ENCODE measurements around the gene MZF1. TPM values are rescaled to one million over a fixed set of nuclear protein-coding genes. Genes with fewer than 3 reads are reported as not detected.

Gene MZF1
- total and polyA plus RNA-seq, 2 experiments from 2014 or later, result 10.2 to 21.8 TPM

DNA sequence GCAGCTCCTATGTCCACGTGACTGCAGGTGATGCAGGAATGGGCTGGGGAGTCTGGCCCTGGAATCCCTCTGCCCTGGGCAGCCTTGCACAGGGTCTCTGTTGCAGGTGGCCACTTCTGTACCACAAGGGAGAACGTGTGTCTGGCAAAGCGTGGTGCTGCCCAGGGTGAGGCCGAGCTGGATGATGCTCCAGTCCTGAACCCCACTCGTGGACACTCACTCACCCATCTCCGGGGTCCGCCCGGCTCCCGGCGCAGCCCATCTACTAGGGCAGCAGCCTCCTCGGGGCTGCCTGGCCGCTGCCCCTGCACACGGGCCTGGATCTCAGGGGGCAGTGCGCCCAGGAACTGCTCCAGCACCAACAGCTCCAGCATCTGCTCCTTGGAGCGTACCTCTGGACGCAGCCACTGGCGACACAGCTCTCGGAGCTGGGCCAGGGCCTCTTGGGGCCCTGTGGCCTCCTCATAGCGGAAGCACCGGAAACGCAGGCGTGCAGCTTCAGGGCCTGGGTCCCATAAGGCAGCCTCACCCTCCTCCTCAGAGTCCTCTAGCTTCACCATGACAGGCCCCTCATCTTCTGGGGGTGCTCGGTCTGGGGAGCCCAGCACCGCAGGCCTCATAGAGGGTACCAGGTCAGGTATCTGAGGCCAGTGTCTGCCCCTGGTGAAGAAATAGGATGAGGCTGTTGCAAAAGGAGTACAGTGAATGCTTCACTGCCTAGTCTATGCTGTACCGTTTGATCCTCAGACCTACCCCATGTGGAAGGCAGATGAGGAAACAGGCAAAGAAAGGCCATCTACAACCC, 2.2 kb downstream of the MZF1 start (continued):
- TF ChIP-seq, protein P1, sequence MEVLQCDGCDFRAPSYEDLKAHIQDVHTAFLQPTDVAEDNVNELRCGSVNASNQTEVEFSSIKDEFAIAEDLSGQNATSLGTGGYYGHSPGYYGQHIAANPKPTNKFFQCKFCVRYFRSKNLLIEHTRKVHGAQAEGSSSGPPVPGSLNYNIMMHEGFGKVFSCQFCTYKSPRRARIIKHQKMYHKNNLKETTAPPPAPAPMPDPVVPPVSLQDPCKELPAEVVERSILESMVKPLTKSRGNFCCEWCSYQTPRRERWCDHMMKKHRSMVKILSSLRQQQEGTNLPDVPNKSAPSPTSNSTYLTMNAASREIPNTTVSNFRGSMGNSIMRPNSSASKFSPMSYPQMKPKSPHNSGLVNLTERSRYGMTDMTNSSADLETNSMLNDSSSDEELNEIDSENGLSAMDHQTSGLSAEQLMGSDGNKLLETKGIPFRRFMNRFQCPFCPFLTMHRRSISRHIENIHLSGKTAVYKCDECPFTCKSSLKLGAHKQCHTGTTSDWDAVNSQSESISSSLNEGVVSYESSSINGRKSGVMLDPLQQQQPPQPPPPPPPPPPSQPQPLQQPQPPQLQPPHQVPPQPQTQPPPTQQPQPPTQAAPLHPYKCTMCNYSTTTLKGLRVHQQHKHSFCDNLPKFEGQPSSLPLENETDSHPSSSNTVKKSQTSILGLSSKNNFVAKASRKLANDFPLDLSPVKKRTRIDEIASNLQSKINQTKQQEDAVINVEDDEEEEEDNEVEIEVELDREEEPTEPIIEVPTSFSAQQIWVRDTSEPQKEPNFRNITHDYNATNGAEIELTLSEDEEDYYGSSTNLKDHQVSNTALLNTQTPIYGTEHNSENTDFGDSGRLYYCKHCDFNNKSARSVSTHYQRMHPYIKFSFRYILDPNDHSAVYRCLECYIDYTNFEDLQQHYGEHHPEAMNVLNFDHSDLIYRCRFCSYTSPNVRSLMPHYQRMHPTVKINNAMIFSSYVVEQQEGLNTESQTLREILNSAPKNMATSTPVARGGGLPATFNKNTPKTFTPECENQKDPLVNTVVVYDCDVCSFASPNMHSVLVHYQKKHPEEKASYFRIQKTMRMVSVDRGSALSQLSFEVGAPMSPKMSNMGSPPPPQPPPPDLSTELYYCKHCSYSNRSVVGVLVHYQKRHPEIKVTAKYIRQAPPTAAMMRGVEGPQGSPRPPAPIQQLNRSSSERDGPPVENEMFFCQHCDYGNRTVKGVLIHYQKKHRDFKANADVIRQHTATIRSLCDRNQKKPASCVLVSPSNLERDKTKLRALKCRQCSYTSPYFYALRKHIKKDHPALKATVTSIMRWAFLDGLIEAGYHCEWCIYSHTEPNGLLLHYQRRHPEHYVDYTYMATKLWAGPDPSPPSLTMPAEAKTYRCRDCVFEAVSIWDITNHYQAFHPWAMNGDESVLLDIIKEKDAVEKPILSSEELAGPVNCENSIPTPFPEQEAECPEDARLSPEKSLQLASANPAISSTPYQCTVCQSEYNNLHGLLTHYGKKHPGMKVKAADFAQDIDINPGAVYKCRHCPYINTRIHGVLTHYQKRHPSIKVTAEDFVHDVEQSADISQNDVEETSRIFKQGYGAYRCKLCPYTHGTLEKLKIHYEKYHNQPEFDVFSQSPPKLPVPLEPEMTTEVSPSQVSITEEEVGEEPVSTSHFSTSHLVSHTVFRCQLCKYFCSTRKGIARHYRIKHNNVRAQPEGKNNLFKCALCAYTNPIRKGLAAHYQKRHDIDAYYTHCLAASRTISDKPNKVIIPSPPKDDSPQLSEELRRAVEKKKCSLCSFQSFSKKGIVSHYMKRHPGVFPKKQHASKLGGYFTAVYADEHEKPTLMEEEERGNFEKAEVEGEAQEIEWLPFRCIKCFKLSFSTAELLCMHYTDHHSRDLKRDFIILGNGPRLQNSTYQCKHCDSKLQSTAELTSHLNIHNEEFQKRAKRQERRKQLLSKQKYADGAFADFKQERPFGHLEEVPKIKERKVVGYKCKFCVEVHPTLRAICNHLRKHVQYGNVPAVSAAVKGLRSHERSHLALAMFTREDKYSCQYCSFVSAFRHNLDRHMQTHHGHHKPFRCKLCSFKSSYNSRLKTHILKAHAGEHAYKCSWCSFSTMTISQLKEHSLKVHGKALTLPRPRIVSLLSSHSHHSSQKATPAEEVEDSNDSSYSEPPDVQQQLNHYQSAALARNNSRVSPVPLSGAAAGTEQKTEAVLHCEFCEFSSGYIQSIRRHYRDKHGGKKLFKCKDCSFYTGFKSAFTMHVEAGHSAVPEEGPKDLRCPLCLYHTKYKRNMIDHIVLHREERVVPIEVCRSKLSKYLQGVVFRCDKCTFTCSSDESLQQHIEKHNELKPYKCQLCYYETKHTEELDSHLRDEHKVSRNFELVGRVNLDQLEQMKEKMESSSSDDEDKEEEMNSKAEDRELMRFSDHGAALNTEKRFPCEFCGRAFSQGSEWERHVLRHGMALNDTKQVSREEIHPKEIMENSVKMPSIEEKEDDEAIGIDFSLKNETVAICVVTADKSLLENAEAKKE (CRISPR knock-in tag; IDR thresholded peaks at IDR 0.05), result no peak
- TF ChIP-seq POLR2AphosphoS5 (IDR thresholded peaks at IDR 0.05; ENCODE audit: low read depth) (no peak), CREB1 (CRISPR knock-in tag; IDR thresholded peaks at IDR 0.05; ENCODE audit: low read depth) (no peak), ZNF331 (CRISPR knock-in tag; IDR thresholded peaks at IDR 0.05; ENCODE audit: low read depth) (no peak), STAT1 (IDR thresholded peaks at IDR 0.05; ENCODE audit: unreplicated experiment) (no peak), JUNB (IDR thresholded peaks at IDR 0.05; ENCODE audit: unreplicated experiment) (no peak)
- TF ChIP-seq, protein P2, sequence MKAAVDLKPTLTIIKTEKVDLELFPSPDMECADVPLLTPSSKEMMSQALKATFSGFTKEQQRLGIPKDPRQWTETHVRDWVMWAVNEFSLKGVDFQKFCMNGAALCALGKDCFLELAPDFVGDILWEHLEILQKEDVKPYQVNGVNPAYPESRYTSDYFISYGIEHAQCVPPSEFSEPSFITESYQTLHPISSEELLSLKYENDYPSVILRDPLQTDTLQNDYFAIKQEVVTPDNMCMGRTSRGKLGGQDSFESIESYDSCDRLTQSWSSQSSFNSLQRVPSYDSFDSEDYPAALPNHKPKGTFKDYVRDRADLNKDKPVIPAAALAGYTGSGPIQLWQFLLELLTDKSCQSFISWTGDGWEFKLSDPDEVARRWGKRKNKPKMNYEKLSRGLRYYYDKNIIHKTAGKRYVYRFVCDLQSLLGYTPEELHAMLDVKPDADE (IDR thresholded peaks at IDR 0.05), result no peak
